Measurements from ENCODE around the gene SPTSSA.

GRCh38 chr14:34403646-34404045 lies 58.4 kb downstream of the SPTSSA start:
- no peak for TF ChIP-seq EZH2 (IDR thresholded peaks at IDR 0.05; ENCODE audit: borderline replicate concordance, insufficient read depth, low read depth, low read length, poor library complexity, severe bottlenecking)
- TF ChIP-seq CTCF (IDR thresholded peaks at IDR 0.05) = no peak

Measured in B cell (primary cell).